Upper lobe of left lung (tissue), 6 donors: ENCODE measurements around the gene ADGRD1. TPM values are rescaled to one million over a fixed set of nuclear protein-coding genes. Genes with fewer than 3 reads are reported as not detected.

Source experiments
- ATAC-seq, 2 donors: fragments of 200-7000 bp; cut with Tn5 transposase; one replicate each; pipeline ENCODE4 v1.9.1; 2022; ENCODE audit warnings: mild to moderate bottlenecking in 2 of 2, moderate library complexity in 2 of 2; ENCODE audit not compliant: low FRiP score in 2 of 2
- DNase-seq, 2 donors: peaks; one replicate each; pipeline ENCODE4 v3.0.0-alpha.2; 2019 to 2020
- H3K27ac ChIP-seq, 4 donors: fragments of 200-600 bp; sonication (generic); one replicate each; pipeline ENCODE4 v1.5.1; 2016 to 2019
- H3K27me3 ChIP-seq, 4 donors: fragments of 200-600 bp; sonication (generic); one replicate each; pipeline ENCODE4 v1.5.1; 2017 to 2019
- H3K36me3 ChIP-seq, 4 donors: fragments of 200-600 bp; sonication (generic); one replicate each; pipeline ENCODE4 v1.5.1; 2016 to 2019
- H3K4me1 ChIP-seq, 4 donors: fragments of 200-600 bp; sonication (generic); one replicate each; pipeline ENCODE4 v1.5.1; 2018 to 2019
- H3K4me3 ChIP-seq, 4 donors: fragments of 200-600 bp; sonication (generic); one replicate each; pipeline ENCODE4 v1.5.1; 2017 to 2019; ENCODE audit warnings: mild to moderate bottlenecking in 2 of 4, moderate library complexity in 1 of 4
- H3K9me3 ChIP-seq, 4 donors: fragments of 200-600 bp; sonication (generic); one replicate each; pipeline ENCODE4 v1.5.1; 2018 to 2019
- CTCF ChIP-seq, 6 experiments: fragments of 450-650 bp in 4 of 6; fragments of 200-600 bp in 2 of 6; sonication (generic) in 2 of 6; IDR thresholded peaks; one replicate each; pipeline ENCODE4 v1.5.1; 2016 to 2019; ENCODE audit warnings: antibody characterized with exemption in 6 of 6
- EP300 ChIP-seq, 4 donors: sonication (generic); formaldehyde crosslinking; IDR thresholded peaks; one replicate each; pipeline ENCODE4 v1.5.1; 2017; ENCODE audit warnings: antibody characterized with exemption in 4 of 4, control low read depth in 2 of 4
- POLR2A ChIP-seq, 4 donors: fragments of 450-650 bp; IDR thresholded peaks; one replicate each; pipeline ENCODE4 v1.5.1; 2016 to 2017; ENCODE audit warnings: antibody characterized with exemption in 4 of 4, mild to moderate bottlenecking in 2 of 4
- POLR2AphosphoS5 ChIP-seq, 2 donors: sonication (generic); formaldehyde crosslinking; IDR thresholded peaks; one replicate each; pipeline ENCODE4 v1.5.1; 2017; ENCODE audit warnings: antibody characterized with exemption in 2 of 2
- WGBS, 2 donors: methylation state at CpG; one replicate each; pipeline ENCODE4 v1.1.5; 2017 to 2018; 5-methylcytosine and 5-hydroxymethylcytosine counted together
- total RNA-seq, 6 donors: library from RNA; depleted of rRNA in 4 of 6; stranded (reverse); fragments of >200 nt in 4 of 6; gene quantifications; one replicate each; pipeline versions ENCODE4 v1.1.0 to v1.2.1, GENCODE V29; 2016 to 2021
- donor health status: DM: no; HTN: no; CAD: no; lungs with moderate emphysema.
- donor health status: DM: no; HTN: yes; CAD: no; lungs with severe emphysema.

The ADGRD1 gene
- total RNA-seq, 6 donors from 2014 or later: 84.2 to 124 (median 94.7) TPM

GRCh38 chr12:131058700-131059099, 105.0 kb downstream of the ADGRD1 start:
- no peak for TF ChIP-seq CTCF (IDR thresholded peaks at IDR 0.05)
- TF ChIP-seq POLR2AphosphoS5 (IDR thresholded peaks at IDR 0.05): no peak
- Histone ChIP-seq H3K27me3 (no peaks in the 10 kb centered on the region), H3K27ac (no peak overlapping the region), H3K9me3 (no peaks in the 10 kb centered on the region), H3K36me3 (no peaks in the 10 kb centered on the region), H3K4me1 (no peaks in the 10 kb centered on the region), H3K4me3 (no peak overlapping the region)
- no peak for DNase-seq
- 75% methylated on average over 5 of the region's 5 CpGs for WGBS, 2 donors
- no peak for ATAC-seq

GRCh38 chr12:131060011-131060703, 106.5 kb downstream of the ADGRD1 start:
- no peaks in the 10 kb centered on the region for H3K27me3 ChIP-seq
- no peak overlapping the region for H3K4me3 ChIP-seq
- no peak for ATAC-seq
- no peak for DNase-seq
- no peak overlapping the region for H3K27ac ChIP-seq
- 91 to 93% methylated on average over 16 of the region's 16 CpGs for WGBS, 2 donors
- no peak for TF ChIP-seq CTCF (IDR thresholded peaks at IDR 0.05)
- no peak for TF ChIP-seq POLR2AphosphoS5 (IDR thresholded peaks at IDR 0.05)
- no peak for TF ChIP-seq EP300 (IDR thresholded peaks at IDR 0.05)
- TF ChIP-seq POLR2A (IDR thresholded peaks at IDR 0.05): no peak
- no peaks in the 10 kb centered on the region for H3K9me3 ChIP-seq
- H3K36me3 ChIP-seq: no peaks in the 10 kb centered on the region
- H3K4me1 ChIP-seq: no peaks in the 10 kb centered on the region

- H3K4me3 ChIP-seq: no peak overlapping the region
- no peaks in the 10 kb centered on the region for H3K9me3 ChIP-seq
- no peaks in the 10 kb centered on the region for H3K4me1 ChIP-seq
- H3K27ac ChIP-seq: no peak overlapping the region
- WGBS, 2 donors: 85 to 88% methylated on average over 12 of the region's 13 CpGs
- no peaks in the 10 kb centered on the region for H3K36me3 ChIP-seq
- no peak for DNase-seq
- ATAC-seq: no peak
- TF ChIP-seq EP300 (IDR thresholded peaks at IDR 0.05): no peak
- no peak for TF ChIP-seq POLR2A (IDR thresholded peaks at IDR 0.05)
- TF ChIP-seq POLR2AphosphoS5 (IDR thresholded peaks at IDR 0.05): no peak
- no peak for TF ChIP-seq CTCF (IDR thresholded peaks at IDR 0.05)
- no peaks in the 10 kb centered on the region for H3K27me3 ChIP-seq
These were observed 107.5 kb downstream of the ADGRD1 start for GRCh38 chr12:131061041-131061806.

GRCh38 chr12:131063413-131063812, 109.7 kb downstream of the ADGRD1 start:
- no peak for TF ChIP-seq CTCF (IDR thresholded peaks at IDR 0.05)
- TF ChIP-seq POLR2A (IDR thresholded peaks at IDR 0.05): no peak
- TF ChIP-seq POLR2AphosphoS5 (IDR thresholded peaks at IDR 0.05): no peak
- no peak for TF ChIP-seq EP300 (IDR thresholded peaks at IDR 0.05)
- Histone ChIP-seq H3K27me3 (no peaks in the 10 kb centered on the region), H3K4me1 (no peaks in the 10 kb centered on the region), H3K9me3 (no peaks in the 10 kb centered on the region), H3K36me3 (no peaks in the 10 kb centered on the region), H3K27ac (no peak overlapping the region), H3K4me3 (no peak overlapping the region)
- no peak for ATAC-seq
- 65 to 69% methylated on average over 3 of the region's 3 CpGs for WGBS, 2 donors
- DNase-seq: no peak
